CD4-positive, alpha-beta memory T cell (primary cell): ENCODE data around the gene RBFOX2. TPM values are rescaled to one million over a fixed set of nuclear protein-coding genes. Genes with fewer than 3 reads are reported as not detected.

Experiments used
- CTCF ChIA-PET: fragments of 350-600 bp; sonication (Branson Sonifier 250); formaldehyde crosslinking; loops from one replicate; lab custom pipeline; 2021; ENCODE audit warnings: inconsistent platforms; ENCODE audit not compliant: partially characterized antibody; lab: Charles Lee
- POLR2A ChIA-PET: fragments of 350-600 bp; sonication (Branson Sonifier 250); formaldehyde crosslinking; loops from one replicate; lab custom pipeline; 2021; ENCODE audit not compliant: partially characterized antibody; lab: Charles Lee
- DNase-seq, 5 donors: peaks; one replicate each; pipeline versions ENCODE4 v3.0.0 to v3.0.0-alpha.2; 2020 to 2022; ENCODE audit warnings: mixed read lengths in 1 of 5
- H3K27ac ChIP-seq: one replicate; pipeline ENCODE4 v1.7.0; 2013; ENCODE audit warnings: low read depth, low read length
- H3K27me3 ChIP-seq: 2 replicates; pipeline ENCODE4 v1.7.0; 2013; ENCODE audit warnings: mild to moderate bottlenecking, low read length, moderate library complexity; ENCODE audit not compliant: insufficient read depth
- H3K36me3 ChIP-seq: 2 replicates; pipeline ENCODE4 v1.7.0; 2013; ENCODE audit warnings: mild to moderate bottlenecking, low read length, moderate library complexity; ENCODE audit not compliant: insufficient read depth
- H3K4me1 ChIP-seq: 2 replicates; pipeline ENCODE4 v1.7.0; 2013; ENCODE audit warnings: mild to moderate bottlenecking, low read length, moderate library complexity; ENCODE audit not compliant: insufficient read depth
- H3K4me3 ChIP-seq, 2 donors: one replicate each; pipeline ENCODE4 v1.7.0; 2013; ENCODE audit warnings: low read length in 2 of 2, mild to moderate bottlenecking in 1 of 2
- H3K9me3 ChIP-seq, 2 donors: one replicate each; pipeline ENCODE4 v1.7.0; 2013; ENCODE audit warnings: low read length in 2 of 2, control low read depth in 1 of 2; ENCODE audit not compliant: control insufficient read depth in 1 of 2
- H3K27ac Mint-ChIP-seq, 7 donors: one replicate each; pipeline ENCODE4 v1.8.0; 2020 to 2021; ENCODE audit warnings: mixed read lengths in 7 of 7, mild to moderate bottlenecking in 6 of 7, inconsistent platforms in 3 of 7, moderate library complexity in 3 of 7
- H3K27me3 Mint-ChIP-seq, 2 donors: one replicate each; pipeline ENCODE4 v1.8.0; 2020 to 2021; ENCODE audit warnings: mixed read lengths in 2 of 2
- H3K36me3 Mint-ChIP-seq, 2 donors: one replicate each; pipeline ENCODE4 v1.8.0; 2020 to 2021; ENCODE audit warnings: mixed read lengths in 2 of 2, inconsistent platforms in 1 of 2, mild to moderate bottlenecking in 1 of 2
- H3K4me1 Mint-ChIP-seq, 4 donors: one replicate each; pipeline ENCODE4 v1.8.0; 2020 to 2021; ENCODE audit warnings: mixed read lengths in 4 of 4, mild to moderate bottlenecking in 1 of 4
- H3K4me3 Mint-ChIP-seq, 8 donors: one replicate each; pipeline ENCODE4 v1.8.0; 2020 to 2021; ENCODE audit warnings: mixed read lengths in 8 of 8, mild to moderate bottlenecking in 7 of 8, moderate library complexity in 6 of 8, inconsistent platforms in 3 of 8
- H3K9me3 Mint-ChIP-seq, 8 donors: one replicate each; pipeline ENCODE4 v1.8.0; 2020 to 2021; ENCODE audit warnings: mixed read lengths in 8 of 8, mild to moderate bottlenecking in 5 of 8, inconsistent platforms in 3 of 8, moderate library complexity in 1 of 8
- intact Hi-C: fragments of 100-400 bp; cut with micrococcal nuclease; formaldehyde crosslinking; loops from one replicate; pipeline ENCODE4 v1.15.1; 2023
- polyA plus RNA-seq, 2 donors: library from polyadenylated mRNA; unstranded; fragments of 300-500 nt; fragmentation: Illumina TruSeq; gene quantifications; one replicate each; pipeline ENCODE4 v1.2.3, GENCODE V29; 2021
- total RNA-seq, 2 experiments: library from RNA; stranded (reverse); gene quantifications; one replicate each; pipeline ENCODE4 v1.2.3, GENCODE V29; 2021

Gene RBFOX2
- total and polyA plus RNA-seq, 4 experiments from 2014 or later: 0.68 to 1.3 (median 1.0) TPM

GRCh38 chr22:35921777-35922176, 106.8 kb downstream of the RBFOX2 start:
- CTCF ChIA-PET: interaction anchor here (1.0 to 2.5 kb wide), 3 partner anchors 144 to 295 kb away, joined by 3 to 8 read pairs (median 4); no protein-coding TSS in a partner anchor
- Mint-ChIP-seq H3K4me3 (no peak overlapping the region), H3K36me3 (no peaks in the 10 kb centered on the region), H3K4me1 (no peaks in the 10 kb centered on the region), H3K27me3 (peaks cover 5 to 6% of the 10 kb centered on the region in 2 donors), H3K9me3 (no peaks in the 10 kb centered on the region), H3K27ac (no peak overlapping the region)
- intact Hi-C loops: loop anchor here (5.0 kb wide), 1 partner anchor 569 kb away; no protein-coding TSS in a partner anchor
- Histone ChIP-seq H3K27ac (no peak overlapping the region), H3K27me3 (no peaks in the 10 kb centered on the region), H3K4me3 (no peak overlapping the region), H3K9me3 (no peaks in the 10 kb centered on the region), H3K4me1 (no peaks in the 10 kb centered on the region), H3K36me3 (no peaks in the 10 kb centered on the region)
- POLR2A ChIA-PET: no interaction called here
- DNase-seq: peak in 4 of 5 donors; percentile 13 to 23 (median 17)

GRCh38 chr22:35921044-35921443, 107.6 kb downstream of the RBFOX2 start:
- CTCF ChIA-PET: interaction anchor here (2.5 kb wide), 1 partner anchor 294 kb away, joined by 8 read pairs; no protein-coding TSS in a partner anchor
- H3K4me1 Mint-ChIP-seq: no peaks in the 10 kb centered on the region
- no peak overlapping the region for H3K4me3 Mint-ChIP-seq
- Histone ChIP-seq H3K27me3 (no peaks in the 10 kb centered on the region), H3K36me3 (no peaks in the 10 kb centered on the region), H3K27ac (no peak overlapping the region), H3K4me1 (no peaks in the 10 kb centered on the region), H3K9me3 (no peaks in the 10 kb centered on the region), H3K4me3 (no peak overlapping the region)
- no peak for DNase-seq
- H3K9me3 Mint-ChIP-seq: no peaks in the 10 kb centered on the region
- intact Hi-C loops: loop anchor here (5.0 kb wide), 1 partner anchor 569 kb away; no protein-coding TSS in a partner anchor
- POLR2A ChIA-PET: no interaction called here
- peaks cover 5% of the 10 kb centered on the region in 2 donors for H3K27me3 Mint-ChIP-seq
- no peak overlapping the region for H3K27ac Mint-ChIP-seq
- H3K36me3 Mint-ChIP-seq: no peaks in the 10 kb centered on the region

GRCh38 chr22:35919002-35919542, 109.6 kb downstream of the RBFOX2 start:
- H3K9me3 Mint-ChIP-seq: no peaks in the 10 kb centered on the region
- no peaks in the 10 kb centered on the region for H3K36me3 Mint-ChIP-seq
- H3K27ac ChIP-seq: no peak overlapping the region
- peaks cover 3% of the 10 kb centered on the region for H3K27me3 ChIP-seq
- H3K27ac Mint-ChIP-seq: no peak overlapping the region
- ChIA-PET POLR2A (no interaction called here), CTCF (interaction anchor here (1.5 kb wide), 1 partner anchor 292 kb away, joined by 6 read pairs; no protein-coding TSS in a partner anchor)
- intact Hi-C loops: no loop called here
- no peak for DNase-seq
- H3K4me1 ChIP-seq: no peaks in the 10 kb centered on the region
- H3K9me3 ChIP-seq: no peaks in the 10 kb centered on the region
- no peak overlapping the region for H3K4me3 Mint-ChIP-seq
- H3K4me1 Mint-ChIP-seq: peaks cover 0 to 15% (median 0%) of the 10 kb centered on the region in 4 donors
- peaks cover 3 to 7% of the 10 kb centered on the region in 2 donors for H3K27me3 Mint-ChIP-seq
- no peak overlapping the region for H3K4me3 ChIP-seq
- no peaks in the 10 kb centered on the region for H3K36me3 ChIP-seq

- Mint-ChIP-seq H3K4me1 (peaks cover 0 to 15% (median 0%) of the 10 kb centered on the region in 4 donors), H3K36me3 (no peaks in the 10 kb centered on the region), H3K27me3 (peaks cover 3 to 6% of the 10 kb centered on the region in 2 donors), H3K27ac (no peak overlapping the region), H3K9me3 (no peaks in the 10 kb centered on the region), H3K4me3 (no peak overlapping the region)
- no peak for DNase-seq
- Histone ChIP-seq H3K36me3 (no peaks in the 10 kb centered on the region), H3K9me3 (no peaks in the 10 kb centered on the region), H3K27me3 (peaks cover 3% of the 10 kb centered on the region), H3K4me1 (no peaks in the 10 kb centered on the region), H3K4me3 (no peak overlapping the region), H3K27ac (no peak overlapping the region)
- CTCF ChIA-PET: no interaction called here
- intact Hi-C loops: no loop called here
- POLR2A ChIA-PET: no interaction called here
These were observed 110.2 kb downstream of the RBFOX2 start for GRCh38 chr22:35918456-35918855.

GRCh38 chr22:35917651-35918050, 111.0 kb downstream of the RBFOX2 start:
- H3K36me3 Mint-ChIP-seq: no peaks in the 10 kb centered on the region
- CTCF ChIA-PET: interaction anchor here (1.5 kb wide), 1 partner anchor 293 kb away, joined by 3 read pairs; no protein-coding TSS in a partner anchor
- no peaks in the 10 kb centered on the region for H3K9me3 Mint-ChIP-seq
- H3K27me3 Mint-ChIP-seq: peaks cover 3 to 6% of the 10 kb centered on the region in 2 donors
- Histone ChIP-seq H3K27me3 (peaks cover 3% of the 10 kb centered on the region), H3K4me3 (no peak overlapping the region), H3K9me3 (no peaks in the 10 kb centered on the region), H3K4me1 (no peaks in the 10 kb centered on the region), H3K36me3 (no peaks in the 10 kb centered on the region), H3K27ac (no peak overlapping the region)
- H3K27ac Mint-ChIP-seq: no peak overlapping the region
- H3K4me3 Mint-ChIP-seq: no peak overlapping the region
- peaks cover 0 to 15% (median 0%) of the 10 kb centered on the region in 4 donors for H3K4me1 Mint-ChIP-seq
- POLR2A ChIA-PET: no interaction called here
- no peak for DNase-seq
- intact Hi-C loops: no loop called here

GRCh38 chr22:35915477-35916013, 113.1 kb downstream of the RBFOX2 start:
- Mint-ChIP-seq H3K4me1 (peaks cover 0 to 15% (median 0%) of the 10 kb centered on the region in 4 donors), H3K27me3 (peaks cover 6% of the 10 kb centered on the region in 2 donors), H3K36me3 (no peaks in the 10 kb centered on the region), H3K9me3 (no peaks in the 10 kb centered on the region), H3K4me3 (no peak overlapping the region), H3K27ac (peak overlapping the region in 1 of 7 donors; percentile 8)
- Histone ChIP-seq H3K27ac (no peak overlapping the region), H3K27me3 (peaks cover 3% of the 10 kb centered on the region), H3K36me3 (no peaks in the 10 kb centered on the region), H3K4me3 (no peak overlapping the region), H3K4me1 (no peaks in the 10 kb centered on the region), H3K9me3 (no peaks in the 10 kb centered on the region)
- ChIA-PET CTCF (interaction anchor here (0.9 to 1.6 kb wide), 3 partner anchors 9 to 565 kb away, joined by 3 to 4 read pairs (median 4); no protein-coding TSS in a partner anchor), POLR2A (no interaction called here)
- DNase-seq: no peak
- intact Hi-C loops: no loop called here

- no peaks in the 10 kb centered on the region for H3K36me3 Mint-ChIP-seq
- H3K9me3 Mint-ChIP-seq: no peaks in the 10 kb centered on the region
- peaks cover 6% of the 10 kb centered on the region in 2 donors for H3K27me3 Mint-ChIP-seq
- no peaks in the 10 kb centered on the region for H3K36me3 ChIP-seq
- H3K27me3 ChIP-seq: peaks cover 3% of the 10 kb centered on the region
- H3K4me1 ChIP-seq: no peaks in the 10 kb centered on the region
- CTCF ChIA-PET: interaction anchor here (0.9 to 1.4 kb wide), 2 partner anchors 8 to 13 kb away, joined by 3 to 4 read pairs; no protein-coding TSS in a partner anchor
- DNase-seq: no peak
- no peak overlapping the region for H3K27ac ChIP-seq
- POLR2A ChIA-PET: no interaction called here
- peak overlapping the region in 4 of 8 donors; percentile 14 to 57 (median 26) for H3K4me3 Mint-ChIP-seq
- no peak overlapping the region for H3K27ac Mint-ChIP-seq
- H3K4me1 Mint-ChIP-seq: peaks cover 0 to 15% (median 0%) of the 10 kb centered on the region in 4 donors
- no peaks in the 10 kb centered on the region for H3K9me3 ChIP-seq
- intact Hi-C loops: no loop called here
- no peak overlapping the region for H3K4me3 ChIP-seq
These were observed 113.8 kb downstream of the RBFOX2 start for GRCh38 chr22:35914665-35915476.
